Bone marrow (tissue), 2 donors: ENCODE measurements around the gene STAT1.
A peak's percentile ranks its signal among the peaks of the same experiment; 100 is the strongest.

ENCODE experiments used
- DNase-seq, 2 donors: peaks; one replicate each; lab custom pipeline; 2025; lab: John Stamatoyannopoulos, UW

The STAT1 gene

GRCh38 chr2:190959911-190960788, 53.8 kb downstream of the STAT1 start:
- DNase-seq = no peak

- no peak for DNase-seq
Observed at GRCh38 chr2:190953257-190953656, 60.7 kb downstream of the STAT1 start.

- no peak for DNase-seq
Observed at GRCh38 chr2:190950566-190950991, 63.4 kb downstream of the STAT1 start.

GRCh38 chr2:190948671-190949070, 65.3 kb downstream of the STAT1 start:
- DNase-seq = no peak

- peak in 1 of 2 donors; percentile 90 for DNase-seq
Observed at GRCh38 chr2:190947711-190948251, 66.2 kb downstream of the STAT1 start.

- DNase-seq = no peak
Observed at GRCh38 chr2:190947141-190947540, 66.8 kb downstream of the STAT1 start.

- no peak for DNase-seq
Observed at GRCh38 chr2:190943706-190944105, 70.3 kb downstream of the STAT1 start.

- no peak for DNase-seq
Observed at GRCh38 chr2:190942697-190943096, 71.3 kb downstream of the STAT1 start.

- DNase-seq = no peak
Observed at GRCh38 chr2:190941571-190941970, 72.4 kb downstream of the STAT1 start.

- no peak for DNase-seq
Observed at GRCh38 chr2:190940454-190940853, 73.5 kb downstream of the STAT1 start.

- DNase-seq = no peak
Observed at GRCh38 chr2:190938771-190939335, 75.1 kb downstream of the STAT1 start.

- DNase-seq = no peak
Observed at GRCh38 chr2:190935054-190935453, 78.9 kb downstream of the STAT1 start.

GRCh38 chr2:190933361-190933760, 80.6 kb downstream of the STAT1 start:
- no peak for DNase-seq

GRCh38 chr2:190932514-190932913, 81.5 kb downstream of the STAT1 start:
- DNase-seq = no peak

- no peak for DNase-seq
Observed at GRCh38 chr2:190930411-190930810, 83.6 kb downstream of the STAT1 start.

GRCh38 chr2:190929919-190930318, 84.1 kb downstream of the STAT1 start:
- no peak for DNase-seq

GRCh38 chr2:190927301-190927700, 86.7 kb downstream of the STAT1 start:
- DNase-seq = no peak

GRCh38 chr2:190922376-190922775, 91.6 kb downstream of the STAT1 start:
- DNase-seq = no peak

- no peak for DNase-seq
Observed at GRCh38 chr2:190920085-190920484, 93.9 kb downstream of the STAT1 start.
